ENCODE results near the gene NAGS.

Gene NAGS

DNA sequence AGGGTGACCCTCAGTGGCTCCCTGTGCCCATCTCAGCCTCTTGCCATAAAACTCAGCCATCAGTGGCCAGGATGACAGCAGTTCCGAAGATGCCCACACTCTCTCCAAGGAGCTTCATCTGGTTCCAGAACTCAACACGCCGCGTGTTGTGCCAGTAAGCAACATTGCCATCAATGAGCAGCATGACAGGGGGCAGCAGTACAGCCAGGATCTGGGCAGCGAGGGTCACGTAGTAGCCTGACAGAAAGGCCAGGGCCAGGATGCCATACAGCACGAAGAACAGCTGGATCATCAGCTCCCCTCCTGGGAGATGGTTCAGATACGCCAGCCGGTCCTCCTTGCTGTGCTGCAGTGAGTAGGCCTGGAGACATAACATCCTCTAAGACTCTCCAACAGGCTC is 7.5 kb downstream of the NAGS start:
- no peaks in the 10 kb centered on the region for H3K9me3 ChIP-seq (ENCODE audit: control insufficient read depth, insufficient read depth, low read depth, low read length)
- H3K27ac ChIP-seq (ENCODE audit: extremely low read depth, low read depth, low read length), result no peak overlapping the region
- TF ChIP-seq ZBTB17 (tag by site-specific recombination; IDR thresholded peaks at IDR 0.05) (no peak), ZNF677 (tag by site-specific recombination; IDR thresholded peaks at IDR 0.05) (no peak), ZNF155 (tag by site-specific recombination; IDR thresholded peaks at IDR 0.05) (no peak), ZFP41 (tag by site-specific recombination; IDR thresholded peaks at IDR 0.05; ENCODE audit: borderline replicate concordance) (no peak), ZNF24 (tag by site-specific recombination; IDR thresholded peaks at IDR 0.05) (no peak), ZNF791 (tag by site-specific recombination; IDR thresholded peaks at IDR 0.05) (no peak), ZNF670 (tag by site-specific recombination; IDR thresholded peaks at IDR 0.05; ENCODE audit: low read depth) (no peak), ZNF423 (tag by site-specific recombination; IDR thresholded peaks at IDR 0.05) (no peak), ZNF600 (tag by site-specific recombination; IDR thresholded peaks at IDR 0.05) (no peak), ZNF10 (tag by site-specific recombination; IDR thresholded peaks at IDR 0.05) (no peak)
- TF ChIP-seq, protein P1, sequence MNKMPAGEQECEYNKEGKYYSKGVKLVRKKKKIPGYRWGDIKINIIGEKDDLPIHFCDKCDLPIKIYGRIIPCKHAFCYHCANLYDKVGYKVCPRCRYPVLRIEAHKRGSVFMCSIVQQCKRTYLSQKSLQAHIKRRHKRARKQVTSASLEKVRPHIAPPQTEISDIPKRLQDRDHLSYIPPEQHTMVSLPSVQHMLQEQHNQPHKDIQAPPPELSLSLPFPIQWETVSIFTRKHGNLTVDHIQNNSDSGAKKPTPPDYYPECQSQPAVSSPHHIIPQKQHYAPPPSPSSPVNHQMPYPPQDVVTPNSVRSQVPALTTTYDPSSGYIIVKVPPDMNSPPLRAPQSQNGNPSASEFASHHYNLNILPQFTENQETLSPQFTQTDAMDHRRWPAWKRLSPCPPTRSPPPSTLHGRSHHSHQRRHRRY (tag by site-specific recombination; IDR thresholded peaks at IDR 0.05), result no peak
- TF ChIP-seq, protein P2, sequence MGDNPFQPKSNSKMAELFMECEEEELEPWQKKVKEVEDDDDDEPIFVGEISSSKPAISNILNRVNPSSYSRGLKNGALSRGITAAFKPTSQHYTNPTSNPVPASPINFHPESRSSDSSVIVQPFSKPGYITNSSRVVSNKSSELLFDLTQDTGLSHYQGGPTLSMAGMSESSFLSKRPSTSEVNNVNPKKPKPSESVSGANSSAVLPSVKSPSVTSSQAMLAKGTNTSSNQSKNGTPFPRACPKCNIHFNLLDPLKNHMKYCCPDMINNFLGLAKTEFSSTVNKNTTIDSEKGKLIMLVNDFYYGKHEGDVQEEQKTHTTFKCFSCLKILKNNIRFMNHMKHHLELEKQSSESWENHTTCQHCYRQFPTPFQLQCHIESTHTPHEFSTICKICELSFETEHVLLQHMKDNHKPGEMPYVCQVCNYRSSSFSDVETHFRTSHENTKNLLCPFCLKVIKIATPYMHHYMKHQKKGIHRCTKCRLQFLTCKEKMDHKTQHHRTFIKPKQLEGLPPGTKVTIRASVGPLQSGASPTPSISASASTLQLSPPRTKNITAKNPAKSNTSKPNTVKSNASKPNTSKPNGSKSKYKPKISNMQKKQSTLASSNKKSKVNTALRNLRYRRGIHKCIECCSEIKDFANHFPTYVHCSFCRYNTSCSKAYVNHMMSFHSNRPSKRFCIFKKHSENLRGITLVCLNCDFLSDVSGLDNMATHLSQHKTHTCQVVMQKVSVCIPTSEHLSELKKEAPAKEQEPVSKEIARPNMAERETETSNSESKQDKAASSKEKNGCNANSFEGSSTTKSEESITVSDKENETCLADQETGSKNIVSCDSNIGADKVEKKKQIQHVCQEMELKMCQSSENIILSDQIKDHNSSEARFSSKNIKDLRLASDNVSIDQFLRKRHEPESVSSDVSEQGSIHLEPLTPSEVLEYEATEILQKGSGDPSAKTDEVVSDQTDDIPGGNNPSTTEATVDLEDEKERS (tag by site-specific recombination; IDR thresholded peaks at IDR 0.05), result no peak
- no peak overlapping the region for H3K4me3 ChIP-seq (ENCODE audit: low read depth, low read length)
- peaks cover 18% of the 10 kb centered on the region for H3K4me1 ChIP-seq (ENCODE audit: control insufficient read depth, insufficient read depth, low read length)
- H3K36me3 ChIP-seq (ENCODE audit: control insufficient read depth in 2 of 2, insufficient read depth in 1 of 2, low read length in 2 of 2), result peaks cover 0 to 23% of the 10 kb centered on the region in 2 experiments; a peak in 1 of 3 replicates
- CTCF ChIA-PET, result interaction anchor here (0.9 to 5.1 kb wide), 4 partner anchors 68 to 134 kb away, joined by 3 to 16 read pairs (median 4); partner anchors contain the start of gene PPY
- POLR2A ChIA-PET, result interaction anchor here (1.3 kb wide), 1 partner anchor 30 kb away, joined by 4 read pairs; no protein-coding TSS in a partner anchor

DNA sequence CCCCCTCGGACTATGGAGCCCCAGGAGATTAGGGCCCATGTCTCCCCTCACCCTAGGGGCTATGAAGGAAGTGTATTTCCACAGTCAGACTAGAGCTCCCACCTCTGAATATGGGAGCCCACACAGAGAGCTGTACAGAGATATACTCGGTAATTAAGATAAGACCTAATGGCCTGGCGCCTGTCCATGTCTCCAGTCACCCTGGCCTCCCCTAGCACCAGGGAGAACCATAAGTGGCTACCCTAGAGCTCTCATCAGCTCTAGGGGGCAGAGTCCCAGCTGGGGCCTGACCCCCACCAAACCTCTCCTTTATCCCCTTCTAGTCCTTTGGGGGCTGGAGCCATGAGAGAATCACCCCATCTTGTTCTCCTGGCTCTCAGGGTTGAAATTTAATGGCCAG is 8.0 kb downstream of the NAGS start:
- TF ChIP-seq GLIS2 (tag by site-specific recombination; IDR thresholded peaks at IDR 0.05), result peak; percentile 21; the same call in 1 of the 2 replicates
- TF ChIP-seq ZIC2 (tag by site-specific recombination; IDR thresholded peaks at IDR 0.05), result peak; percentile 89
- no peak for TF ChIP-seq PRDM1 (tag by site-specific recombination; IDR thresholded peaks at IDR 0.05)
- TF ChIP-seq ZFP3 (tag by site-specific recombination; IDR thresholded peaks at IDR 0.05; ENCODE audit: low read depth), result no peak
- peak; percentile 99 for TF ChIP-seq GLIS1 (tag by site-specific recombination; IDR thresholded peaks at IDR 0.05)
- Histone ChIP-seq H3K4me3 (ENCODE audit: low read depth, low read length) (no peak overlapping the region), H3K9me3 (ENCODE audit: control insufficient read depth, insufficient read depth, low read depth, low read length) (no peaks in the 10 kb centered on the region), H3K27ac (ENCODE audit: extremely low read depth, low read depth, low read length) (peak overlapping the region; percentile 32; the same call in 1 of the 2 replicates), H3K36me3 (ENCODE audit: control insufficient read depth in 2 of 2, insufficient read depth in 1 of 2, low read length in 2 of 2) (peaks cover 0 to 23% of the 10 kb centered on the region in 2 experiments; a peak in 1 of 3 replicates), H3K4me1 (ENCODE audit: control insufficient read depth, insufficient read depth, low read length) (peaks cover 18% of the 10 kb centered on the region)
- ChIA-PET POLR2A (interaction anchor here (1.3 kb wide), 1 partner anchor 29 kb away, joined by 4 read pairs; no protein-coding TSS in a partner anchor), CTCF (interaction anchor here (0.8 to 5.1 kb wide), 4 partner anchors 52 to 132 kb away, joined by 3 to 16 read pairs (median 3); partner anchors contain the start of gene PPY)

GRCh38 chr17:44012874-44013273 is 8.5 kb downstream of the NAGS start:
- Histone ChIP-seq H3K4me3 (ENCODE audit: low read depth, low read length) (no peak overlapping the region), H3K9me3 (ENCODE audit: control insufficient read depth, insufficient read depth, low read depth, low read length) (no peaks in the 10 kb centered on the region), H3K36me3 (ENCODE audit: control insufficient read depth in 2 of 2, insufficient read depth in 1 of 2, low read length in 2 of 2) (peaks cover 0 to 23% of the 10 kb centered on the region in 2 experiments; a peak in 1 of 3 replicates), H3K27ac (ENCODE audit: extremely low read depth, low read depth, low read length) (peak overlapping the region; percentile 32; the same call in 1 of the 2 replicates), H3K4me1 (ENCODE audit: control insufficient read depth, insufficient read depth, low read length) (peaks cover 13% of the 10 kb centered on the region; the same call in 1 of the 2 replicates)
- ChIA-PET POLR2A (no interaction called here), CTCF (interaction anchor here (0.8 to 1.1 kb wide), 2 partner anchors 51 to 69 kb away, joined by 3 read pairs; no protein-coding TSS in a partner anchor)
- TF ChIP-seq, protein P3, sequence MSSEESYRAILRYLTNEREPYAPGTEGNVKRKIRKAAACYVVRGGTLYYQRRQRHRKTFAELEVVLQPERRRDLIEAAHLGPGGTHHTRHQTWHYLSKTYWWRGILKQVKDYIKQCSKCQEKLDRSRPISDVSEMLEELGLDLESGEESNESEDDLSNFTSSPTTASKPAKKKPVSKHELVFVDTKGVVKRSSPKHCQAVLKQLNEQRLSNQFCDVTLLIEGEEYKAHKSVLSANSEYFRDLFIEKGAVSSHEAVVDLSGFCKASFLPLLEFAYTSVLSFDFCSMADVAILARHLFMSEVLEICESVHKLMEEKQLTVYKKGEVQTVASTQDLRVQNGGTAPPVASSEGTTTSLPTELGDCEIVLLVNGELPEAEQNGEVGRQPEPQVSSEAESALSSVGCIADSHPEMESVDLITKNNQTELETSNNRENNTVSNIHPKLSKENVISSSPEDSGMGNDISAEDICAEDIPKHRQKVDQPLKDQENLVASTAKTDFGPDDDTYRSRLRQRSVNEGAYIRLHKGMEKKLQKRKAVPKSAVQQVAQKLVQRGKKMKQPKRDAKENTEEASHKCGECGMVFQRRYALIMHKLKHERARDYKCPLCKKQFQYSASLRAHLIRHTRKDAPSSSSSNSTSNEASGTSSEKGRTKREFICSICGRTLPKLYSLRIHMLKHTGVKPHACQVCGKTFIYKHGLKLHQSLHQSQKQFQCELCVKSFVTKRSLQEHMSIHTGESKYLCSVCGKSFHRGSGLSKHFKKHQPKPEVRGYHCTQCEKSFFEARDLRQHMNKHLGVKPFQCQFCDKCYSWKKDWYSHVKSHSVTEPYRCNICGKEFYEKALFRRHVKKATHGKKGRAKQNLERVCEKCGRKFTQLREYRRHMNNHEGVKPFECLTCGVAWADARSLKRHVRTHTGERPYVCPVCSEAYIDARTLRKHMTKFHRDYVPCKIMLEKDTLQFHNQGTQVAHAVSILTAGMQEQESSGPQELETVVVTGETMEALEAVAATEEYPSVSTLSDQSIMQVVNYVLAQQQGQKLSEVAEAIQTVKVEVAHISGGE (tag by site-specific recombination; conservative IDR thresholded peaks at IDR 0.05; ENCODE audit: low read depth), result no peak
- no peak for TF ChIP-seq ZBTB8A (tag by site-specific recombination; IDR thresholded peaks at IDR 0.05)
- no peak for TF ChIP-seq SCRT1 (tag by site-specific recombination; IDR thresholded peaks at IDR 0.05; ENCODE audit: borderline replicate concordance)
- no peak for TF ChIP-seq ZFP37 (tag by site-specific recombination; IDR thresholded peaks at IDR 0.05)

Measured in HEK293 (cell line).